Fibroblast of villous mesenchyme (primary cell): ENCODE measurements around the gene C1QTNF6. TPM values are rescaled to one million over a fixed set of nuclear protein-coding genes. Genes with fewer than 3 reads are reported as not detected.

ENCODE experiments used
- DNase-seq: peaks from one replicate; pipeline ENCODE4 v3.0.0-alpha.2; 2010; ENCODE audit warnings: low read depth
- H3K4me3 ChIP-seq: 2 replicates; pipeline ENCODE4 v1.5.1; 2011; ENCODE audit warnings: low read depth, mild to moderate bottlenecking, low read length
- total RNA-seq: library from RNA; depleted of rRNA; stranded (reverse); fragments of >200 nt; gene quantifications from 2 replicates; pipeline ENCODE4 v1.2.3, GENCODE V29; 2012
- TF ChIP-seq, protein P1 (sequence below): IDR thresholded peaks from 2 replicates; pipeline ENCODE4 v1.5.1; 2012; ENCODE audit warnings: low read depth, mild to moderate bottlenecking, low read length; ENCODE audit not compliant: insufficient read depth

C1QTNF6 gene
- total RNA-seq, 1 donor = 9.5 TPM

GRCh38 chr22:37178350-37179125, 9.5 kb downstream of the C1QTNF6 start:
- TF ChIP-seq, protein P1, sequence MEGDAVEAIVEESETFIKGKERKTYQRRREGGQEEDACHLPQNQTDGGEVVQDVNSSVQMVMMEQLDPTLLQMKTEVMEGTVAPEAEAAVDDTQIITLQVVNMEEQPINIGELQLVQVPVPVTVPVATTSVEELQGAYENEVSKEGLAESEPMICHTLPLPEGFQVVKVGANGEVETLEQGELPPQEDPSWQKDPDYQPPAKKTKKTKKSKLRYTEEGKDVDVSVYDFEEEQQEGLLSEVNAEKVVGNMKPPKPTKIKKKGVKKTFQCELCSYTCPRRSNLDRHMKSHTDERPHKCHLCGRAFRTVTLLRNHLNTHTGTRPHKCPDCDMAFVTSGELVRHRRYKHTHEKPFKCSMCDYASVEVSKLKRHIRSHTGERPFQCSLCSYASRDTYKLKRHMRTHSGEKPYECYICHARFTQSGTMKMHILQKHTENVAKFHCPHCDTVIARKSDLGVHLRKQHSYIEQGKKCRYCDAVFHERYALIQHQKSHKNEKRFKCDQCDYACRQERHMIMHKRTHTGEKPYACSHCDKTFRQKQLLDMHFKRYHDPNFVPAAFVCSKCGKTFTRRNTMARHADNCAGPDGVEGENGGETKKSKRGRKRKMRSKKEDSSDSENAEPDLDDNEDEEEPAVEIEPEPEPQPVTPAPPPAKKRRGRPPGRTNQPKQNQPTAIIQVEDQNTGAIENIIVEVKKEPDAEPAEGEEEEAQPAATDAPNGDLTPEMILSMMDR = no peak
- H3K4me3 ChIP-seq = no peak overlapping the region
- peak; percentile 67 for DNase-seq

DNA sequence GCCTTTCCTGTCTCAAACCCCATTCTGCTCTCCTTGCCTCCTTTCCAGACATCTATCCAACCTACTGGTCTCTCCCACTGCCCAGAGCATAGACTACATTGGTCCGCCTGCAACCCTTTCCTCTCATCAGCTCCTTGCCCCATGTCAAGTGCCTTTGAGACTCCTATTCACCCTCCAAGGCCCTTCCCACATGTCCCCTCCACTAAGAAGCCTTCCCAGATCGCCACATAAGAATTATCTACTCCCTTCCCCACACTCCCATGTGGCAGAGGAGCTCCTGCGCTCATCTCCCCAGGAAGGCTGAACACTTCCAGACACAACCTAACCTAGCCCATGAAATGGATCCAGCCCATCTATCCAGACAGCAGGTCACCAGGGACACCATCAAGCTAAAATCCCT, 10.3 kb downstream of the C1QTNF6 start:
- TF ChIP-seq, protein P1 = no peak
- no peak for DNase-seq

DNA sequence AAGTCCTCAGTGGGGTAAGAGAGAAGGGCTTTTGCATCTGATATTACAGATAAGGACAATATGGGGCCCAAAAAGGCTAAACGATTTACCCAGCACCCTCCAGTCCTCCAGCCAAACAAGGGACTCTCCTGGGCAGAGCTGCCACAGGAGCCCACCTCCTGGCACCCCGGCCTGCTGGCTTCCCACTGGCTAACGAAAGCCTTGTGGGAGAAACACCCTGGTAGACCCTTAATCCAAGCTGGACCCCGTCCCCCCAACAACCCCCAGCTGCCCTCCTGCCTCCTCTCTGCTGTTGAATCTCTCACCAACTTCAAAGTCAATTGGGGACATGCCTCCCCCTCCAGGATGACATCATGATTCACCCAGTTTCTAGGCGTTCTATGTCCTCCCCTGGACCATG, 10.8 kb downstream of the C1QTNF6 start:
- H3K4me3 ChIP-seq = no peak overlapping the region
- TF ChIP-seq, protein P1 = no peak
- DNase-seq = no peak

More for the DNA sequence above, 10.3 kb downstream of the C1QTNF6 start:
- no peak overlapping the region for H3K4me3 ChIP-seq

GRCh38 chr22:37176464-37177061, 11.5 kb downstream of the C1QTNF6 start:
- H3K4me3 ChIP-seq = no peak overlapping the region
- TF ChIP-seq, protein P1 = no peak
- peak; percentile 95 for DNase-seq

GRCh38 chr22:37175414-37176281, 12.4 kb downstream of the C1QTNF6 start:
- DNase-seq = no peak
- TF ChIP-seq, protein P1 = no peak
- no peak overlapping the region for H3K4me3 ChIP-seq

DNA sequence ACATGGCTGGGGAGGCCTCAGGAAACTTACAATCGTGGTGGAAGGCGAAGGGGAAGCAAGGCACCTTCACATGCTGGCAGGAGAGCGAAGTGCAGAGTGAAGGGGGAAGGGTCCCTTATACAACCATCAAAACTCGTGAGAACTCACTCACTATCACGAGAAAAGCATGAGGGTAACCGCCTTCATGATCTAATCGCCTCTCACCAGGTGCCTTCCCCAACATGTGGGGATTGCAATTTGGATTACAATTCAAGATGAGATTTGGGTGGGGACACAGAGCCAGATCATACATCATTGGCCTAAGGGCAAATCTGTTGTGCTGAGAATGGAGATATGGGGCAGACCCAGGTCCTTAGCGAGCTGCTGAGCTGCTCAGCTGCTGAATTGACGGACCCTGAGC, 13.1 kb downstream of the C1QTNF6 start:
- H3K4me3 ChIP-seq = no peak overlapping the region
- no peak for DNase-seq
- TF ChIP-seq, protein P1 = no peak
